ENCODE data around the gene DEPDC7. TPM values are rescaled to one million over a fixed set of nuclear protein-coding genes. Genes with fewer than 3 reads are reported as not detected.

The DEPDC7 gene
- total and polyA plus RNA-seq, 2 of the 13 experiments (the other 11 are each of a cell fraction or from before 2014, with no cell fraction given): 17.3 to 33.3 TPM

DNA sequence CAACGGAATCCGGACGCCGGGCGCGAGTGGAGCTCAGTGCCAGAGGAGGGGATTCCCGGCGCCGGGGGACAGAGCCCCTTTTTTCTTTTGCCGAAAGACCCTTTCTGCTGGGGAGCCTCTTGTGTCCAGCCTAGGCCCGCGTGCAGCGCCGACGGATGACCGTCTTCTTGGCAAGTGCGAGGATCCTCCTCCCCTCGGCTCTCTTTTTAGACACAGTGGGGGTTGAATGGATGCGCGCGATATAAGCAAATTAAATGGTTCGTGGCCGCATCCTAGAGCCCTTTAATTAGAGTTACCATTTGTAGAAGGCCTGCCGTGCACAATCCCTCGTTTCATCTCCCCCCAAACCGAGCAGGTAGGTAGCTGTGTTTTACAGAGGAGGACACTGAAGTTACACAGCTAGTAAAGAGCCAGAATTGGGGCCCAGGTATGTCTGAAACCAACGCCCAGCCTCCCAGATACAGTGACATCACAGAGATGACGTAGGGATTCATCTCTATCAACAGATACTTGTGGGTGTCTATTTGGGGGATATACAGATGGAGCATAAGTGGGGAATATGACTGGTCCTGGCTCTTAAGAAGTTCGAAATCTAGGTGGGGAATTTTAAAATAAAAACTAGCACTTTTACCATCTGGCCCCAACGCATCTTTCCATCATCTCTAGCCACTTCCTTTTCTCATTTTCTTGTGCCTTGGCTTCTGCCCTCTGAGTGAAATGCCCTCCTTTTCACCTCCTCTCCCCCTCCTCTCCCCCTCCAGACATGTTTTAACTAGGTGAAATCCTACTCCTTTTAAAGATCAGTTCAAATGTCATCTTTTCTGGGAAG lies 24.6 kb downstream of the DEPDC7 start (continued):
- TF ChIP-seq RCOR2 (CRISPR knock-in tag; IDR thresholded peaks at IDR 0.05) (no peak), ZBTB38 (CRISPR knock-in tag; IDR thresholded peaks at IDR 0.05) (no peak), ARHGAP35 (CRISPR knock-in tag; IDR thresholded peaks at IDR 0.05; ENCODE audit: borderline replicate concordance) (no peak), RBAK (CRISPR knock-in tag; IDR thresholded peaks at IDR 0.05) (no peak), NFAT5 (CRISPR knock-in tag; IDR thresholded peaks at IDR 0.05) (no peak), JUND (CRISPR knock-in tag; IDR thresholded peaks at IDR 0.05) (no peak), MLX (CRISPR knock-in tag; IDR thresholded peaks at IDR 0.05) (no peak), MAX (IDR thresholded peaks at IDR 0.05) (0 out of 2 replicates have a peak, but pooled peaks have one; percentile 1), FOXP1 (IDR thresholded peaks at IDR 0.05) (no peak), FOXP1 (CRISPR knock-in tag; IDR thresholded peaks at IDR 0.05) (no peak), HOMEZ (CRISPR knock-in tag; IDR thresholded peaks at IDR 0.05; ENCODE audit: low read depth) (no peak), ZNF224 (CRISPR knock-in tag; IDR thresholded peaks at IDR 0.05) (peak; percentile 7; the same call in 1 of the 2 replicates), REL (CRISPR knock-in tag; conservative IDR thresholded peaks at IDR 0.05) (no peak), SNAPC2 (CRISPR knock-in tag; IDR thresholded peaks at IDR 0.05) (no peak), ZNF446 (CRISPR knock-in tag; IDR thresholded peaks at IDR 0.05) (0 out of 2 replicates have a peak, but pooled peaks have one; percentile 3)
- TF ChIP-seq, protein P1, sequence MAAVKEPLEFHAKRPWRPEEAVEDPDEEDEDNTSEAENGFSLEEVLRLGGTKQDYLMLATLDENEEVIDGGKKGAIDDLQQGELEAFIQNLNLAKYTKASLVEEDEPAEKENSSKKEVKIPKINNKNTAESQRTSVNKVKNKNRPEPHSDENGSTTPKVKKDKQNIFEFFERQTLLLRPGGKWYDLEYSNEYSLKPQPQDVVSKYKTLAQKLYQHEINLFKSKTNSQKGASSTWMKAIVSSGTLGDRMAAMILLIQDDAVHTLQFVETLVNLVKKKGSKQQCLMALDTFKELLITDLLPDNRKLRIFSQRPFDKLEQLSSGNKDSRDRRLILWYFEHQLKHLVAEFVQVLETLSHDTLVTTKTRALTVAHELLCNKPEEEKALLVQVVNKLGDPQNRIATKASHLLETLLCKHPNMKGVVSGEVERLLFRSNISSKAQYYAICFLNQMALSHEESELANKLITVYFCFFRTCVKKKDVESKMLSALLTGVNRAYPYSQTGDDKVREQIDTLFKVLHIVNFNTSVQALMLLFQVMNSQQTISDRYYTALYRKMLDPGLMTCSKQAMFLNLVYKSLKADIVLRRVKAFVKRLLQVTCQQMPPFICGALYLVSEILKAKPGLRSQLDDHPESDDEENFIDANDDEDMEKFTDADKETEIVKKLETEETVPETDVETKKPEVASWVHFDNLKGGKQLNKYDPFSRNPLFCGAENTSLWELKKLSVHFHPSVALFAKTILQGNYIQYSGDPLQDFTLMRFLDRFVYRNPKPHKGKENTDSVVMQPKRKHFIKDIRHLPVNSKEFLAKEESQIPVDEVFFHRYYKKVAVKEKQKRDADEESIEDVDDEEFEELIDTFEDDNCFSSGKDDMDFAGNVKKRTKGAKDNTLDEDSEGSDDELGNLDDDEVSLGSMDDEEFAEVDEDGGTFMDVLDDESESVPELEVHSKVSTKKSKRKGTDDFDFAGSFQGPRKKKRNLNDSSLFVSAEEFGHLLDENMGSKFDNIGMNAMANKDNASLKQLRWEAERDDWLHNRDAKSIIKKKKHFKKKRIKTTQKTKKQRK (IDR thresholded peaks at IDR 0.05; ENCODE audit: low read length): no peak
- TF ChIP-seq, protein P2, sequence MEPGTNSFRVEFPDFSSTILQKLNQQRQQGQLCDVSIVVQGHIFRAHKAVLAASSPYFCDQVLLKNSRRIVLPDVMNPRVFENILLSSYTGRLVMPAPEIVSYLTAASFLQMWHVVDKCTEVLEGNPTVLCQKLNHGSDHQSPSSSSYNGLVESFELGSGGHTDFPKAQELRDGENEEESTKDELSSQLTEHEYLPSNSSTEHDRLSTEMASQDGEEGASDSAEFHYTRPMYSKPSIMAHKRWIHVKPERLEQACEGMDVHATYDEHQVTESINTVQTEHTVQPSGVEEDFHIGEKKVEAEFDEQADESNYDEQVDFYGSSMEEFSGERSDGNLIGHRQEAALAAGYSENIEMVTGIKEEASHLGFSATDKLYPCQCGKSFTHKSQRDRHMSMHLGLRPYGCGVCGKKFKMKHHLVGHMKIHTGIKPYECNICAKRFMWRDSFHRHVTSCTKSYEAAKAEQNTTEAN (CRISPR knock-in tag; conservative IDR thresholded peaks at IDR 0.05): no peak
